Stimulated activated naive CD4-positive, alpha-beta T cell (primary cell): ENCODE results near the gene FPR1.

Source experiments
- DNase-seq, 6 experiments: peaks; one replicate each; lab custom pipeline; 2025; lab: John Stamatoyannopoulos, UW

The FPR1 gene

GRCh38 chr19:51704626-51705025, 47.1 kb downstream of the FPR1 start:
- no peak for DNase-seq

- DNase-seq, result peak; percentile 93 to 100 (median 96)
These were observed 47.8 kb downstream of the FPR1 start for GRCh38 chr19:51703575-51704515.

- no peak for DNase-seq
These were observed 48.7 kb downstream of the FPR1 start for GRCh38 chr19:51702825-51703574.

GRCh38 chr19:51702103-51702824, 49.4 kb downstream of the FPR1 start:
- DNase-seq, result peak in 5 of 6 experiments; percentile 14 to 51 (median 38)

- DNase-seq, result no peak
These were observed 50.1 kb downstream of the FPR1 start for GRCh38 chr19:51701468-51702100.

- DNase-seq, result no peak
These were observed 52.5 kb downstream of the FPR1 start for GRCh38 chr19:51699170-51699569.

- no peak for DNase-seq
These were observed 53.4 kb downstream of the FPR1 start for GRCh38 chr19:51698296-51698695.

- DNase-seq, result no peak
These were observed 54.4 kb downstream of the FPR1 start for GRCh38 chr19:51697169-51697776.

- DNase-seq, result no peak
These were observed 55.1 kb downstream of the FPR1 start for GRCh38 chr19:51696606-51697005.
